ENCODE data around the gene RTN4RL1.

Gene RTN4RL1

GRCh38 chr17:2025220-2025621 is at the start of gene RTN4RL1:
Gene RTN4RL1 (minus strand): TSS chr17:2025334. CDS start chr17:2024865, 469 bp downstream.
- no peak for DNase-seq

GRCh38 chr17:2074919-2075318 is 49.8 kb upstream of the RTN4RL1 start:
- no peak for DNase-seq

GRCh38 chr17:2071455-2072281 is 46.5 kb upstream of the RTN4RL1 start:
- no peak for DNase-seq

- DNase-seq = no peak
Observed at GRCh38 chr17:2071024-2071385, 45.9 kb upstream of the RTN4RL1 start.

GRCh38 chr17:2070241-2071023 is 45.3 kb upstream of the RTN4RL1 start:
- no peak for DNase-seq

GRCh38 chr17:2068519-2069051 is 43.5 kb upstream of the RTN4RL1 start:
- DNase-seq = no peak

GRCh38 chr17:2068031-2068518 is 42.9 kb upstream of the RTN4RL1 start:
- no peak for DNase-seq

GRCh38 chr17:2067608-2068024 is 42.5 kb upstream of the RTN4RL1 start:
- DNase-seq = no peak

- no peak for DNase-seq
Observed at GRCh38 chr17:2067048-2067561, 42.0 kb upstream of the RTN4RL1 start.

- no peak for DNase-seq
Observed at GRCh38 chr17:2065949-2066400, 40.8 kb upstream of the RTN4RL1 start.

- no peak for DNase-seq
Observed at GRCh38 chr17:2064980-2065785, 40.0 kb upstream of the RTN4RL1 start.

GRCh38 chr17:2064520-2064971 is 39.4 kb upstream of the RTN4RL1 start:
- no peak for DNase-seq

- DNase-seq = no peak
Observed at GRCh38 chr17:2064147-2064489, 39.0 kb upstream of the RTN4RL1 start.

- DNase-seq = no peak
Observed at GRCh38 chr17:2063261-2064146, 38.4 kb upstream of the RTN4RL1 start.

- DNase-seq = no peak
Observed at GRCh38 chr17:2062571-2063183, 37.5 kb upstream of the RTN4RL1 start.

GRCh38 chr17:2061441-2061958 is 36.4 kb upstream of the RTN4RL1 start:
- DNase-seq = no peak

GRCh38 chr17:2060681-2061440 is 35.7 kb upstream of the RTN4RL1 start:
- no peak for DNase-seq

GRCh38 chr17:2060385-2060658 is 35.2 kb upstream of the RTN4RL1 start:
- no peak for DNase-seq

GRCh38 chr17:2059547-2060384 is 34.6 kb upstream of the RTN4RL1 start:
- DNase-seq = no peak

All from NCI-H774 (cell line).